Measurements from ENCODE around the gene GALT.

Gene GALT

DNA sequence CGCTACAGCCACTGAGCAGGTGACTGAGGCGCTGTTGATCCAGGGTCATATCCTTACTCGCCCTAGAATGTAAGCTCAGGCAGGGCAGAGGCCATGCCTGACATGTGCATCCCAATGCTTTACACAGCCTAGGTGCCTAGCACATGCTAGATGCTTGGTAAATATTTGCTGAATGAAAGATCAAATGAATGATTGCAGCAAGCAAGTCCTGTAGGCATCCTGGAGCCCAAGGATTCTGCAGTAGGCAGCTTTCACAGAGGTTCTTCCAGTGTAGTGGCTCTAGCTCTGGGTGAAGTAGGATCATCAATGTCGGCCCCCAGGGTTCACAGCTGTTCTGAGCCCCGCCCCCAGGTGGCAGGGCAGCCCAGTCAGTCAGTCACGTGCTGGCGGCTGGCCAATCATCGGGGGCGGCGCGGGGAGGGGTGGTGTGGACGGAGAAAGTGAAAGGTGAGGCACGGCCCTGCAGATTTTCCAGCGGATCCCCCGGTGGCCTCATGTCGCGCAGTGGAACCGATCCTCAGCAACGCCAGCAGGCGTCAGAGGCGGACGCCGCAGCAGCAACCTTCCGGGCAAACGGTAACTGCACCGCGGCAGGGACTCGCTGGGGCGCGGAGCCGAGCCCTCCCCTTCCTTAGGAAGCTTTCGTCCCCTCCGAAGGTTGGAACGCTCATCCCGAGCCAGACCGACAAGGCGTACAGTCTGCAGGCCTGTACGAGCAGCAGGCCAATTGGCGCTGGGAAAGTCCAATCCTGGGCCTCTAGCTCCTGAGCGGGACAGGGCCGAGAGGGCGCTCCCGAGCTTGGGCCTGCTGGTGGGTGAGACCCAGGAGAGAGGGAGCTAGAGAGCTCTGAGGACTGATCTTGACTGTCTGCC lies at the start of gene GALT:
Gene GALT, plus strand, starts transcription at position 465 of the 873 bp plus-strand sequence. Its CDS starts 30 bp downstream, at position 495.
- peak; percentile 98 for DNase-seq

DNA sequence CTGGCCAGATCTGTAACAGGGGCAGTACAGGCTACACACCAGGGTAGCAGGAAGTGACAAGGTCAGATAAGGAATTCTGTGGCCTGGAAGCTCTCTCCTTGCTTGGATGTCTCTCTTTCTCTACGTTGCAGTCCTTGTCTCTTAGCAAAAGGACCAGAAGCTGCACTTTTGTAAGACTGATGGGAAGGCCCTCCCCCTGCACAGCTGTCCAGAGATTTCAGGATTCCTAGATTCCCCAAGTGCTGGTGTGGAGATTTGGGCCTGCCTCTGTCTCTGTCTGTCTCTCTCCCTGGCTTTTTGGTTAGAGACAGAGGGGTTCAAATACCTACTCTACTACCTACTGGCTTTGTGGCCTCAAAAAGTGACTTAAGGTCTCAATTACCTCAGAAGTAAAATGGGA lies 46.9 kb upstream of the GALT start:
- DNase-seq, result no peak

DNA sequence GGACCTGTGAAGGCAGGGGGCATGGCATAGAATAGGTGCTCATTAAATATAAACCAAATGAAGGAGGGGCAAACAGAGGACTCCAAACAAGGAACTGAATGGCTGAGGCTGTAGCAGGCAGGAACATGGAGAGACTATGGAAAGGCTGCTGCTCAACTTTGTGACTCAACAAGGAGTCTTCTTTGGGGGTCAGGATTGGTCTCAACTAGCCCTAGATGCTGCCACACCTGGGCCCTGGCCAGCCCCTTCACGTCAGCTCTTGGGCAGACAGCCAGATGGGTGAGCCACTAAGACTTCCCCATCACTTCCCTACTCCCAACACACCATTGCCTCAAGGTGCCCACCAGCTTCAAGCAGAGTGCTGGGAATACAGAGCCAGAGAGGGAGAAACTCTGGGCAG lies 45.6 kb upstream of the GALT start:
- no peak for DNase-seq

DNA sequence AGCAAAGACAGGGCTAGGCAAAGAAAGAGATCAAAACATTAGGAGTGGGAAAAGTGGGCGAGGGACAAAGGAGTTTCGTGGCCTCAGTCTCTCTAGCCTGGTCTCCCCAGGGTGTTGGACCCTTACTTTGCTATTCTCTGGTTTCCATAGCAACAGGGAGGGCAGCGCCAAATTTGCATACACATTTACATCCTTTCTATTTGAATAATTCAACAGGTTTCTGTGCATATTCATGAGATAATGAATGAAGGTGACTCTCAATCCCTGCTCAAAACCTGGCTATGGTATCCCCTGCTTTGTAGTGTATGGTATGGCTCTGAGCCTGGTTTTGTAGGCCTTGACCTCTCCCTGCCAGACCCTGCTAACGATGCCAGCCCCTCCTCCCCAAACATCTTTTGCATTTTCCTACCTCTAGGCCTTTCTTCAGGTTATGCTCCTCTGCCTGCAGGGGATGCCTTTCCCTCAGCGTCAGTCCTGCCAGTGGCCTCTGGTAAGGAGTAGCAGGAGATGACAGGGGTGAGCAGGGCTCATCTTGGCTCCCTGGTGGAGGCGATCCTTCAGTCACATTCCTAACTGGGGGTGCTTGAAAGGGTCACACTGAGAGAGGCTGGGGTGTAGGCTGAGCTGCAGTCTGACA lies 44.4 kb upstream of the GALT start:
- DNase-seq, result no peak

DNA sequence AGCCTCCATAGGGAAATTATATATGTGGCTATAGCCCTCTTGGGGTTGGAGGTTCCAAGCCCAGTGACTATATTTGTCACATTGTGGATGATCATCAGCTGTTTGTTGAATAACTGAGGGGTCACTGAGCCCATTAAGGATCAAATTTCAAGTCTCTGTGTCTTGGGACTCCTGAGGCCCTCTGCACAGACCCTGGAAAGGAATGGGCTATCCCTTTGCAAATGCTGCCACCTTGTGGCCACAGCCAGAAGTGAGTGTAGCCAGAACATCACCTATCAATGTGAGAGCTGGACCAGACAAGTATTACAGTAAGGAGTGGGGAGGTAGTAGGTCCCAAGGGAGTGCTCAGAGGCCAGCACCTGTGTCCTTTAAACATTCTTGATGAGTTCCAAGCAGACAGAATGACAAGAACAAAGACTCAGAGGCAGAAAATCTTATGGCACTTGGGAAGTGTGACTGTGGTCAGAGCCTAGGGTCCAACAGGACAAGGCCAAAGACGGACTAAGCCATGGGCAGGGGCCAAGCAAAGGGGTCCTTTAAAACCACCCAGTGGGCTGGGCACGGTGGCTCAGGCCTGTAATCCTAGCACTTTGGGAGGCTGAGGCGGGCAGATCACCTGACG lies 42.8 kb upstream of the GALT start:
- DNase-seq, result peak; percentile 79

DNA sequence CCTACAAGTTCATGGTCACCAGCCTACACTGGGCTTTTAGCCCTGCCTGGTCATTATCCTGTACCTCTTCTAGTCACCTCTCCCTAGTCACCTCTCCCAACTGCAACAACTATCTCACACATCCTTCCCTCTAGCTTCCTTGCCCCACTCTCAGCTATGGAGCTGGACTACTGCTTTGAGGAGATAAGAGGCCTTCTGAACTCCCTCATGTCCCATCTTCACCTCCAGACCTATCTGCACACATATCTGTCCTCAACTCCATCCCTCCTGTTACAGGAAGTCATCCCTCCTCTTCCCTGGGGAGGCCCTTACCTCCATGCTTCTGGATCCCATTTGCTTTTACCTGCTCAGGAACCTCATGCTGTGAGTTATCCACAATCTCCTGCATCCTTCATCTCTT lies 40.3 kb upstream of the GALT start:
- DNase-seq, result no peak

DNA sequence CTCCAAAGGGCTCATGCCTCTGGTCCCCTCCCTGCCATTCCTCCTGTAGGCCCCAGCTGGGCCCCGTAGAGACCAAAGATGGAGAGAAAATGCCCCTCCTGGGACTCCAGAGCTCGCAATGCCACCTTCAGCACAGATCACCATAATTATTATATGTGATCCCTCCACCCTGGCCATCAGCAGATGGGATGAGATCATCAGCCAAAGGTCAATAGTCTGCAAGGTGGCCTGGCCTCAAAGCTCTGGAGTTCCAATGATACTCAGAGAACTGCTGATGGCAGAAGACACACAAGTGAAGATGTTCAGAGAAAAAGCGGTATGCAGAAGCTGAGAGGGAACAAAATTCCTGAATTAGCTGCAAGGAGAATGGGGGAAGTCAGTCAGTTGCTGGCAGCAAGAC lies 39.6 kb upstream of the GALT start:
- DNase-seq, result no peak

DNA sequence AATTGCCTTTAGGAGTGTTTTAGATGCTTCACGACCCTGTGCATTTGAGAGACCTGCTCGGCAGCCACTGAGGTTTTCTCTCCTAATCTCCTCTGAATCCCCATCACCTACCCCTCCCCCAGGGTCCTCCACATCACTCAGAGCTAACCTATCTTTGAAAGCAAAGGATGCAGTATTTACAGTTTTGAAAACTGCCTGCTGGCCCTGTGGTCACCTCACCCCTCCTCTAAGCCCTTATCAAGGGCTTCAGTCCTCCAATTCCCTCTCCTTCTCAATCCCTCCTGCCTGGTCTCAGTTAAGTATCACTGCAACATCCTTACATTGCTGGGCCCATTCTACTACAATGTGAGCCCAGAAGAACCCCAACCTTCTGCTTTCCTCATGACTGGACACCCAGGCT lies 39.1 kb upstream of the GALT start:
- no peak for DNase-seq

DNA sequence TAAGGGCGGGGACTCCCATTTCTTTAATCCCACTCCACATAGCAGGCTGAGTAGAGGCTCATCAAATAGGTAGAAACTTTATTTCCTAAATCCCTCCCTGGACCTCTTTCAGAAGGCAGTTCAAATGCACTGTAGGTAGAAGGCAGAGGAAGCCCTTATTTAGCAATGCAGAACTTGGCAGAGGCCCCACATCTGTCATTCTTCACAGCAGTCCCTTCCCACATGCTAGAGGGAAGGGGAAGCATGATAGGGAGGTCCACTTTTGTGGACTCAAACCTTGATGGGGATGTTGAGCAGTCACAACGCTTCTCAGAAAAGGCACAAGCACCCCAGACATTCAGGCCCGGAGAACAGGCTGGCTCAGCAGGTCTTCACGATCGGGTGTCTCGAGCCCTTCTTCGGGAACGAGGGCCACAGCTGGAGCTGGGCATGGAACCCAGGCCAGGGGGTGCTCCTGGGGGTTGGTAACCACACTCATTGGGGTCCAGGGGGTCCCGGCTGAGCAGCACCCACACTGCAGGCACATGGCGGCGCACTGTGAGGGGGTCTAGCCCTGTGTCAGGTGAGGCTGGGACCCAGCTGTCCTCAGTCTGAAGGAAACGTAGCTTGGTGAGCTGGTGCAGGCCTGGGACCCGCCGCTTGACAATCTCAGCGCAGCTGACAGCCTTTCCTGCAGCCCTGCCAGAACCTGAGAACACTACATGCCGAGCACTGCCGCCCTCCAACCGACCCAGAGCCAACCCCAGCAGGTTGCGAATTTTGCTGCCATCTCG lies 35.9 kb upstream of the GALT start:
- DNase-seq, result no peak

DNA sequence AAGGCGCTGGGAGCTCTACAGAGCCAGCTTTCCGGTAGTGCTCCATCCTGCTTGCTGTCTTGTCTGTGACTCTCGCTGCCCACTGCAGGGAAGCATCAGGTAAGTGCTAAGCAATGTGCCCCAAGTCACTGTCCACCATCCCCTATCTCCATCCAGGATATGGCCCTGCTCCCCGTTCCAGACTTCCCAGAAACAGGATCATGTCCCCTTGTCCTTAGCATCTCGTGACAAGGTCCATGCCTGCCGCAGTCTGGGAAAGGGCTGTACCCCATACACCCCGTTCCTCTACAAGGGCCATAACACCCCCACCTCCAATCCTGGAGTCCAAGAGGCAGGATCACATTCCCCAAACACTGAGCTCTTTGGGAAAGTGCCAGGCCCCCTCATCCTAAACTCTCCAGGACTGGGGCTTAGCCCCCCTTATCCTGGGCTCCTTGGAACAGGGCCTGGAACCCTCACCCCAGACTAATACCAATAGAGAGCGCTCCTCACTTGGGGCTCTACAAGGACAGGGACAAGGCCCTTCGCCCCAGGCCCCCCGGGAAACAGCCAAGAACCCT lies 35.1 kb upstream of the GALT start:
- no peak for DNase-seq

DNA sequence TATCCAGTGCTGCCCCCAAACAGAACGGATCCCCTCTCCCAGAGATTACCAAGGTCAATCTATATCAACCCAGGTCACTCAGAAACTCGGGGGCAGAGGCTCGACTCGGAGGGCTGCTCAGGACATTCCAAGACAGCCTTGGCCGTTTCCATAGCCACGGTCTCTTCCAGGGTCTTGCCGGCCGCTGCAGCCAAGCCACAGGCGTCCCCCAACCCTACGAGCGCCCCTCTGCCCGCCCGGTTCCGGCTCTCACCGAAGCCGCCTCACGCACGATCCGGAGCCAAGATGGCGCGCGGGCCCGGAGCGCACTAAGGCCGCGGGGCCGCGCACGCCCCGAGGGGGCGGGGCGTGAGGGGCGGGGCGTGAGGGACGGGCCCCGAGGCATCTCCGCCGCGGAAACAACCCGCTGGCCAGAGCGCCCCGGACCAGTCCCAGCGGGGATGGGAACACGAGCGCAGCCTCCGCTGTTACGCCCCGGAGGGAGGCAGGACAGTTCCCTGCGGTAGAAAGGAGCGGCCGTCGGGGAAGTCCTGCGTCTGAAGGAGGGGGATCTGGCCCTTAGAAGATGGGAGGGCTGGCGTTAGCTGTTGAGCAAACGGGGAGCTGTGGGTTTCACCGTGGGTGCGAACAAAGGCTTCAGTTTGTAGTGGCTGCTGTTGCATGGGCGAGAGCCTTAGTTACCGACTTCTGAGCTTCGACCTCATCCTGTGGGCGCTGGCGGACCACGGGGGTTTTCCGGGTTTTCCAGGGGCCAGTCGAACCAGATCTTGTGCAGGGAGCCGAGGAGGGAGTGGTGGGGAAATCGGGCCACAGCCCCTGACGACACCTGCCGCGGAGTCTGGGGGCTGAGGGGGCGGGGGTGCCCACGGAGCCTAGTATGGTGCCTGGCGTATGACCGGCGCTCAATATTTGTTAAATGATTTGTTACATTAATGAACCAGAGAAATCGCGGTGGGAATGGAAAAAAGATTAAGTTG lies 34.4 kb upstream of the GALT start, which contains the start of gene RPP25L:
Gene RPP25L, minus strand, starts transcription at position 287 of the 977 bp plus-strand sequence. CDS start 801 bp downstream, outside the sequence.
- peak; percentile 87 for DNase-seq

DNA sequence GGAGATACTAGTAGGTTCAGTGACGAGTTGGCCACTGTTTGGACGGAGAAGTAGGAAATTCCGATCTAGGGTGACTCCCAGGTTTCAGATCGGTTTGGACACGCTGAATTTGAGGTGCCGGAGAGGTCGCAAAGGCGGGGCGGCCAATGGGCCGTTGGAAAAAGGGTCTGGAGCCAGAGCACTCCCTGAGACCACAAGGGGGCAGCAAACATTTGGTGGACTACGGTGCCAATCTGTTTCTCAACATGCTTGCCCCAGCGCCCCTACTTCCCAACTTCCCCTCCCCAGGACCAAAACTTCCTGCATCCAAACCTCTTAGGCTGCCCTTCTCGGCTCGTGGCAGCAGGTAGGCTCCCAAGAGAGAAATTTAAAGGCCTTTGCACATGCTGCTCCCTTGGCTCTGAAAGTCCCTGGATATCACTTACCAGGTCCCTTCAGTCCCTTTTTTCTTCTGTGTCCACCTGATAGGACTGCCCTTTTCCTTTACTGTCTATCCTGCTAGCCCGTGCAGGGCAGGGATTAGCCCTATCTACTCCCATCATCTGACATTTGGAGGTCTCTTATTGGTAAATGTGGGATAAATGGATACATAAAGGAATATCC lies 33.6 kb upstream of the GALT start:
- DNase-seq, result peak; percentile 57

DNA sequence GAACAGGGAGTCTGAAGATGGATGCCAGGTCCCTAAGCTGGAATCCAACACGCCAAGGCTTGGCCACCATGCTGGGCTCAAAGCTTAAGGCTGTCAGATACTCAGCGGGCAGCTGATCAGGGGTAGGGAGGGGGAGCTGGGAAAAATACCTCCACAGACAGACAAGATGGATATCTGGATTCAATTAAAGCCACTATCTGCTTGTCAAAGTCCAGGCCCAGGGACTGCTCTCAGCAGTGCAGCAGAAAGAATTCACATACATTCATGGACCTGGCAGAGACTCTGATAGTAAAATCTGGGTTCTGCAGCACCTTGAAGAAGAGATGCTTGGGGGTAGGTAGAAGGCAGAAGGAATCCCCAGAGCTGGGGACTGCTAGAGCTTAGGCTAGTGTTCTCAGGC lies 31.3 kb upstream of the GALT start:
- no peak for DNase-seq

DNA sequence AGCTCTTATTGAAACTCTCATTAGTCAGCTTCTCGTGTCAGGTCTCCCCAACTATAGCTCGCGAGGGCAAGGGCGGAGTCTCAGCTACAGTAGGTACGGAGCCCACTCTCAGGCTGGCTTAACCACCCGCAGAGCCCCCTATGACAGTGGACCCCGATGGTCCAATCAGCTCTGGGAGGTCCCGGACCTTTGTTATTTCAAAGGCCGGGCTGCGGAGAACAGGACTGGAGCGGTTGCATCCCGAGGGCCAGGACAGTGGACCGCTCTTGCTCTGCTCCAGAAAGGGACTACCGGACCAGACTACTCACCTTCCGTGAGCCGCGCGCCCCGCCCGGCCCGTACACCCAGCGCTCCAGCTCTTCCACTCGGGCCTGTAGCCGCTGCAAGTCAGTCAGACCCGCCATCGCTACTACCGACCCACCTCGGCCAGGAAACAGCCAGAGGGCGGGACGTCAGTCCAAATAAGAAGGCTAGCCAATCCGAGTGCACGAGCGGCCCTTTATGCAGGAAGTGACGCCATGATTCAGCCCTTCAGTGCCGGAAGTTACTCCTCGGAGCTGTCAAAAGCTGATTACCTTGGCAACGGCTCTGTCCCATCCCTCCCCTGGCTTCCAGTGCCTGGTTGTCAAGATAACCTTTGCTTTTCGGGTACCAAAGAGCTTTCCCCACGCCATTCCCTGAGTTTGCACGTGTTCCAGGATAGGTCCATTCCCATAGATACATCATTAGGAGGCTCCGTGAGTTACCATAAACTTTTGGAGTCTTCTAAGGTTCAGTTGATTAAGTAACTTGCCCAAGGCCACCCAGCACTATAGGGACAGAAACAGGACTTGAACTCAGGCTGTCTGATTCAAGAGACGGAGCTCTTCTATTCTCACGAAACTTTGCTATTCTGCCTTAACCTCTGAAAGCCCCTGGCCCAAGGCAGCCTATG lies 26.1 kb upstream of the GALT start, which contains the start of gene DCTN3:
Gene DCTN3, minus strand, starts transcription at position 435 of the 934 bp plus-strand sequence. Its CDS starts 31 bp downstream, at position 404.
- DNase-seq, result peak; percentile 82

DNA sequence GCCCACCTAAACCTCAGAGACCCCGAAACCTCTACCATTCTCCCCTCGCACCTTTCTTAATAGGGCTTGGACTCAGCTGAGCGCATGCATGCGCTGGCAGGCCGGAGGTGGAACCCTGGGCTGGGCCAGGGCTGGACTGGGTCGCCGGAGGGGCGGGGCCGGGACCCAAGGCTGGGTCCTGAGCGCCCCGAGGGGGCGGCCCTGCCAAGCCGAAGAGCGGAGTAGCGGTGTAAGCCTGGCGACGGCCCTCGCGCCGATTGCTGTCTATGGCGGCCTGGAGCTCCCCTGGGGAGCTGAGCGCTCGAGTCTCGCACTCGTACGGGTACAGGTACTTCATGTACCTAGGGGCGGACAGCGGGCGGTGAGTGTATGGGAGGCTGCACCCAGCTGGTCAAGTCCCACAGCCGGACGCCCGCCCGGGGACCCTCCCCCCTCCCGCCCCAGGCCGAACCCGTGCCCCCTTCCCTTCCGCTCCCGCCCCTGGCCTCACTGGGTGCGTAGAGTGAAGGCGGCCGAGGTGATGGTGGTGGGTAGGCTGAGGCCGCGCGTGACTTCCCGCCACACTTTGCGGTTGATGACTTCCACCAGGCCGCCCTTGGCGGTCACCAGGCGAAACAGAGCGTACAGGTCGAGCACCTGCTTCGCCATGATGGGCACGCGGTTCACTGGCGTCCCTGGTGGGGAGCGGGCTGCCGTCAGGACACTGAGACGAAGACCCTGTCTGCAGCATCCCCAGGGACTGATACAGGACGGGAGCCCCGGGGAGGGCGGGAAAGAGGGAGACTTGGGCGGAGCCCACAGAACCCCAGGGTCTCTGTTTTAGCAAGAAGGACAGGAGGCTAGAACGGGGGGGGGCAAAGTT lies 22.9 kb upstream of the GALT start:
- DNase-seq, result no peak

- no peak for DNase-seq
Measured at GRCh38 chr9:34624475-34625185, 21.8 kb upstream of the GALT start.

DNA sequence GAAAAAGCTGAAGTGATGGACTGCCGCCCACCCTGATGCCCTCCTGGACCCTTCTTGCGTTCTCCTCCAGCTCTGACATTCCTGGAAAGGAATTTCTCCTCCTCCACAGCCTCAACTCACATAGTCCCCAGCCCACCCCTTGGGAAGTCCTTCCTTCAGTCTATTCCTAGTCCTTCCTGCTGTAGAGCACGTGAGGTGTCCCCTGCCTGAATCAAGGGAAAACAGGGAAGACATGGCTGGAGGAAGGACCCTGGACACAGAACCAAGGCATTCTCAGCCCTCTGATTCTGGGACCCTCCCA lies 21.3 kb upstream of the GALT start:
- no peak for DNase-seq
